Stimulated activated CD4-positive, alpha-beta T cell treated with anti-CD3 and anti-CD28 coated beads, Interleukin-4, amount 100 ng/mL, for 1 hour (primary cell): ENCODE results near the gene ATP5F1A.

Experiments used
- DNase-seq: peaks from one replicate; pipeline ENCODE4 v3.0.0-alpha.2; 2020

ATP5F1A gene

GRCh38 chr18:46042571-46043123, 55.4 kb downstream of the ATP5F1A start:
- DNase-seq, result no peak

DNA sequence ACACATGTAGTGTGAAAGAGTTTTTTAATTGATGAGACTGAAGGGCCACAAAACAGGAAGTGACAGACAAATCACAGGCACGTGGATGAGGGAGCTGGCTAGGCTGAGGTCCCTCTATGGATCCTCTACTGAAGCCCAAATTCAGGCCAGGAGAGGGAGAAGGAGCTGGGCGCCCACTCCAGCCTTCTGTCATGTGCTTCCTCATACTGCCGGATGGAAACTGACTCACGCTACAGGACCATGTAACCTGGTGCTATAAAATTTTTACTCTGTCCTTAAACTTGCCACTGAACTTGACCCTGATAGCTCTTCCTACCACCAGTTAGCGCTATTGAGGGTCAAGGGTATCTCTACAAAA, 57.4 kb downstream of the ATP5F1A start:
- no peak for DNase-seq

DNA sequence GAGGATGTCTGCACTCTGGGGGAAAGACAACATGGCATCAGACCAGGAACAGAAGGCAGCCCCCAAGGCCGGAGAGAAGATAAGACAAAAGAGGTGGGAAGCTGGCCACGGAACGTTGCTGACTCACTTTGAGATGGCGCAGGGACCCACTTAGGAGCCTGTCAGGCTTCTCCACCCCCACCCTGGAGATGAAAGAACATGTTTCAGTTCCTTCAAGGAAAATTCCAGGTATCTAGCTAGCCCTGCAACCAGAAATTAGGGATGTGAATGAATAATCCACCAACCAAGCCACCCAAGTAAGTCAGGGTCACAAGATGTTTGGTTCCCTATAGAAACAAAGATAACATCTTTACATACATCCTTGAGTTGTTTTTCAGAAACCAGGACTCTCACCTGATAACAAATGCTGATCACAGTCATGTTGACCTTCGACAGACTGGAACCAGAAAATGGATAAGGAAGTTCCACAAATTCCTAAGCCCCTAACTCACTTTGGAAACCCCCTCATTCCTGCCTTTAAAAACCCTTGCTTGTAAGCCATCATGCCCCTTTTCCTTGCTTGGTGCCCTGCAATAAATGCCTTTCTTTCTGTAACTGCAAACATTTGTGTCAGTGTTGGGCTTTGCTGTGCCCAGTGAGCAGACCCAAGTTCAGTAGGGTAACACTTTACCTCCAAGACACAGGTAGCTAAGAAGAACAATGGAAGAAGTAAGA, 57.9 kb downstream of the ATP5F1A start:
- no peak for DNase-seq

DNA sequence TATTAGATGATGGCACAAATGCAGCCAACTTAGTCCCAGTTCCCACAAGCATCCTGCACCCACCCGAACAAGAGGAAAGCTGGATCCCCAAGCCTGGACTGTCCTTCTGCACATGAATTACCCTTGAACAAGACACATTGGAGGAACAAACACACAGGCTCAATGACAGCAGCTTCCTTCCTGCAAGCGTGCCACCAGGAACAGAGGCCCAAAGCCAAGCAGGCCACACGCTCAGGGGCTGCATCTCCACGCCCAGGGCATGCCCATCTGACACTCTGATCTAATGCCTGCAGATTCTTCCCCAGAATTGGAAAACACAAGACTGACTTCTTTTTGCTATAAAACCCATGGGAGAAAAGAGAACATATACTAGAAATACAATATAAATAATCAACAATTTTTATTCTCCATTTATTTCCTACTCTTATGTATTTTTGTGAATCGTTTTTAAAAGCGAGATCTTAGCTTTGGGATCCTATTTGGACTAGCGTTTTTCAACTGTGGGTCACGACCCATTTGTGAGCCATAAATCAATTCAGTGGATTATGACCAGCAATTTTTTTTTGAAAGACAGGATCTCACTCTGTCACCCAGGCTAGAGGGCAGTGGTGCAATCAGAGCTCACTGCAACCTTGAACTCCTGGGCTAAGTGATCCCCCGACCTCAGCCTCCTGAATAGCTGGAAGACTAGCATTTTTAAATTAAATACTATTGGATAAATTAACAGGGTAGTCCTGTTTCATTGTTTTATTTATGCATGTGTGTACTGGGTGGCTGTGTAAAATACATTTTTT, 60.4 kb downstream of the ATP5F1A start:
- DNase-seq, result no peak

GRCh38 chr18:46035696-46036680, 62.1 kb downstream of the ATP5F1A start:
- DNase-seq, result no peak

DNA sequence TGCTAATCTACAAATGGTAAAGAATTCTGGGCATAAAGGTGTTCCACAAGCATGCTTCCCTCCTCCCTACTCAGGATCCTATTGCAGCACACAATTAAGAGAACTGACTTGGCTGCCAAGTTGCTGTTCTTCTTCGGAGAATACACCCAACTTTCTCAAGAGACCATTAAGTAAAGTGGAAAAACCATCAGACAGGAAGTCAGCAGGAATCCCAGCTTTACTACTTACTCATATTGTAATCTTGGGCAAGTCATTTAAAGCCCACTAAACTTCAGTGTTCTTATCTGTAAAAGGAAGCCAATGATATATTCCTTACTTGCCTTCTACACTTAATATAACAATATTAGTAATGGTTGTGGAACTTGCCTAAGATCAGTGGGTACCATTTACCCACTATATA, 63.9 kb downstream of the ATP5F1A start:
- no peak for DNase-seq

GRCh38 chr18:46031741-46032140, 66.4 kb downstream of the ATP5F1A start:
- no peak for DNase-seq
